Stimulated activated naive B cell treated with anti-CD40 and anti-IgM and Interleukin-4, amounts not matched to agents 10 μg/mL and 1 μg/mL and 100 μg/mL, for 72 hours (primary cell): ENCODE data around the gene SQSTM1.
"Not testable (repeated sequence)": the region's sequence is repeated elsewhere in the genome, so short reads cannot be mapped to it uniquely, and the experiment has no call there.

Experiments used
- ATAC-seq, 2 donors: fragments of 150-1000 bp; cut with Tn5 transposase; replicated peaks; 2 replicates each; pipeline ENCODE4 v1.10.0; 2021; ENCODE audit warnings: moderate library complexity in 1 of 2
- DNase-seq: peaks from one replicate; pipeline ENCODE4 v3.0.0; 2021
- H3K27ac Mint-ChIP-seq: one replicate; pipeline ENCODE4 v1.8.0; 2022; ENCODE audit warnings: mild to moderate bottlenecking, mixed read lengths
- H3K27me3 Mint-ChIP-seq, 2 donors: one replicate each; pipeline ENCODE4 v1.8.0; 2022; ENCODE audit warnings: mixed read lengths in 2 of 2
- H3K36me3 Mint-ChIP-seq, 2 donors: one replicate each; pipeline ENCODE4 v1.8.0; 2022; ENCODE audit warnings: mixed read lengths in 2 of 2, mild to moderate bottlenecking in 1 of 2
- H3K4me1 Mint-ChIP-seq, 2 donors: one replicate each; pipeline ENCODE4 v1.8.0; 2022; ENCODE audit warnings: mixed read lengths in 2 of 2, mild to moderate bottlenecking in 1 of 2
- H3K4me3 Mint-ChIP-seq, 2 donors: one replicate each; pipeline ENCODE4 v1.8.0; 2022; ENCODE audit warnings: mild to moderate bottlenecking in 2 of 2, mixed read lengths in 2 of 2, moderate library complexity in 1 of 2
- H3K9me3 Mint-ChIP-seq, 2 donors: one replicate each; pipeline ENCODE4 v1.8.0; 2022; ENCODE audit warnings: mixed read lengths in 2 of 2, mild to moderate bottlenecking in 1 of 2

Gene SQSTM1

GRCh38 chr5:179788193-179788854, 32.4 kb upstream of the SQSTM1 start:
- no peak overlapping the region for H3K27ac Mint-ChIP-seq
- peaks cover 6 to 15% of the 10 kb centered on the region in 2 donors for H3K36me3 Mint-ChIP-seq
- no peak for ATAC-seq
- no peak overlapping the region for H3K4me3 Mint-ChIP-seq
- H3K27me3 Mint-ChIP-seq, result no peaks in the 10 kb centered on the region
- peaks cover 0 to 2% of the 10 kb centered on the region in 2 donors for H3K9me3 Mint-ChIP-seq
- DNase-seq, result no peak
- H3K4me1 Mint-ChIP-seq, result peaks cover 16 to 19% of the 10 kb centered on the region in 2 donors

- not testable (repeated sequence) for H3K9me3 Mint-ChIP-seq, ATAC-seq, DNase-seq, H3K27me3 Mint-ChIP-seq, H3K4me3 Mint-ChIP-seq, H3K27ac Mint-ChIP-seq
- H3K4me1 Mint-ChIP-seq, result peaks cover 25 to 29% of the 10 kb centered on the region in 2 donors
- H3K36me3 Mint-ChIP-seq, result peaks cover 6 to 15% of the 10 kb centered on the region in 2 donors
These were observed 31.4 kb upstream of the SQSTM1 start for GRCh38 chr5:179789278-179789677.

- Mint-ChIP-seq H3K4me1 (peaks cover 31 to 47% of the 10 kb centered on the region in 2 donors), H3K36me3 (peaks cover 8 to 15% of the 10 kb centered on the region in 2 donors), H3K27ac (peak overlapping the region; percentile 47), H3K4me3 (no peak overlapping the region), H3K9me3 (peaks cover 0 to 2% of the 10 kb centered on the region in 2 donors), H3K27me3 (no peaks in the 10 kb centered on the region)
- ATAC-seq (no peak), DNase-seq (no peak)
These were observed 28.7 kb upstream of the SQSTM1 start for GRCh38 chr5:179791881-179792611.

DNA sequence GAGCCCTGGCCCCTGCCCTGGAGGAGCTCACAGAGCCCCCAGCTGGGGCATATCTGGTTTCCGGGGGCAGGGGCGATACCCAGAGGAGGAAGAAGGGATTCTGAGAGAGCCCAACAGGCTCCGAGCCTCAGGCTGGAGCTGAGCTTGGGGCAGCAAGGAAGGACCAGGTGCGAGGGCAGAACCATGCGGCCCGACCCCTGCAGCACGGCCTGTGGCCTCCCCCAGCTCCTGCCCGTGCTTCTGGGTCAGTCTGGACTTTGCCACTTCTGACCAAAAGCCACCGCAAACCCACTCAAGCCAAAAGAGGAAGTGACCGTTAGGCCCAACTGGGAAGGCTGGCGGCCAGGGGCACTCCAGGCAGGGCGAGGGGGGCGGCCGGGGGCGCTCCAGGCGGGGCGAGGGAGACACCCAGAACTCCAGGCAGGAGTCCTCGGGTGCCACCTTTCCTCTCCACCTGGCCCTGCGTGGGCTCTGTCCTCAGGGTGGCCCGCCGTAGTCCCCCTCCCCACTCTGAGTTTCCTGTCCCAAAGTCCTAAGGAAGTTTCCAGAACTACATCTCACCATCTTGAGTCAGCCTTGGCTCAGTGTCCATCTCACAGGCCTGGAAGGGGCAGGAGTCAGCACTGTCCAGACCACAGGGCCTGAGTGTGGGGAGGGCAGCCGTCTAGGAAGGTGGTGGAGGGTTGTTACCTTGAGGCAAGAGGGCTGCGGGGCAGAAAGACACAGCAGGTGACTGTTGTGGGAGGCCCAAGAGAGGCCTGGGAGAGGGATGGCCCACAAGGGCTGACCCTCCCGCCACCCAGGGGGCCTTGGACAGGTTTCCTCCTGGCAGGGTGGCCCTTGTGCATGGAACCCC, 27.9 kb upstream of the SQSTM1 start:
- ATAC-seq (no peak), DNase-seq (no peak)
- peaks cover 32 to 51% of the 10 kb centered on the region in 2 donors for H3K4me1 Mint-ChIP-seq
- H3K4me3 Mint-ChIP-seq, result peak overlapping the region; percentile 46 to 55
- H3K9me3 Mint-ChIP-seq, result peaks cover 0 to 2% of the 10 kb centered on the region in 2 donors
- H3K27me3 Mint-ChIP-seq, result no peaks in the 10 kb centered on the region
- peak overlapping the region; percentile 80 for H3K27ac Mint-ChIP-seq
- H3K36me3 Mint-ChIP-seq, result peaks cover 14 to 19% of the 10 kb centered on the region in 2 donors

DNA sequence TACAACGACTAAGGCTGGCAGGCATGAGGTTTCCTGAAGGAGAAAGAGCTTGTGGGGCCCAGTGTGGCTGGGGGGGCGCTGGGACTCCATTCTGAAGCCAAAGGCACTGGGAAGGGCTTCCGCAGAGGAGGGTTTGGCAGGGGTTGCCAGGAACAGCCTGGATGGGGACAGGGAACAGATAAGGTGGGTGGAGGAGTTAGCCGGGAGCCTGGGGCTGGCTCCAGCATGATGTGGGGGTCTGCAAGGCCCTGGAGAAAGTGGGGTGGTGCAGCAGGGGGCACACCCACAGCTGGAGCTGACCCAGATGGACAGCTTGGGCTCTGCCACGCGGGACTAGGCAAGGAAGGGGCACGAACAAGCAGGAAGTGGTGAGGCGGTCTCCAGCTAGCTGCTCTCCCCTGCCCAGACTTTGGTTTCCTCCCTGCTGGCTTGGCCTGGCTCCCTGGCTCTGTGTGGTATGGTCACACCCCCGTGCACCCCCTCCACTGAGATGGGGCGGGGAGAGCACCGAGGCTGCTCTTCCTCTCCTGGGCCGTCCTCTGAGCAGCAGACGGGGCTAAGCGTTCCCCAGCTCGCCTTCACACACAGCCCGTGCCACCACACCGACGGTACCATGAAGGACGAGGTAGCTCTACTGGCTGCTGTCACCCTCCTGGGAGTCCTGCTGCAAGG, 27.1 kb upstream of the SQSTM1 start, which contains the start of gene LTC4S:
Gene LTC4S (plus strand): TSS at position 519 of the 672 bp plus-strand sequence. CDS start 95 bp downstream, at position 614.
- peak within 1 kb of the TSS; percentile 80 for H3K27ac Mint-ChIP-seq
- peak; percentile 40 to 55 for ATAC-seq
- H3K36me3 Mint-ChIP-seq, result peaks cover 16 to 22% of the 10 kb centered on the region in 2 donors
- H3K4me1 Mint-ChIP-seq, result peaks cover 32 to 51% of the 10 kb centered on the region in 2 donors
- peak within 1 kb of the TSS; percentile 52 to 55 for H3K4me3 Mint-ChIP-seq
- no peaks in the 10 kb centered on the region for H3K27me3 Mint-ChIP-seq
- DNase-seq, result peak; percentile 46
- H3K9me3 Mint-ChIP-seq, result peaks cover 0 to 2% of the 10 kb centered on the region in 2 donors

DNA sequence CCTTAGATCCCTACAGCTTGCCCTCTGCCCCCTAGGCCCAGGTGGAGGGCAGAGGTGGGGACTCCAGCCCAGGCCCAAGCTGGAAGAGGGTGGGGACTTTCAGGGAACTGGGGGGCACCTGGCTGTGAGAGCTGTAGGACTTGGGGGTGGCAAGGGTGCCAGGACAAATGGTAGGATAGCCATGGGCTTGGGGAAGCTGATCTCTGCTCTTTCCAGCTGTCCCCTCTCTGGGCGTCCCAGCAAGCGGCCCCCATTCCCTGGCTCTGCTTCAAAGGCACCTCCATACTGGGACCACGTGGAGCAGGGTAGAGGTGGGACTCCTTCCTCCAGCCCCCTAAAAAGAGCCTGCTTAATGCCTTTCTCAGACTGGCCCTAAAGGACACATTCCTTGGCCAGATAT, 26.5 kb upstream of the SQSTM1 start:
- Mint-ChIP-seq H3K4me3 (no peak overlapping the region), H3K27me3 (no peaks in the 10 kb centered on the region), H3K9me3 (peaks cover 0 to 2% of the 10 kb centered on the region in 2 donors), H3K4me1 (peaks cover 32 to 51% of the 10 kb centered on the region in 2 donors), H3K27ac (peak overlapping the region; percentile 59), H3K36me3 (peaks cover 21 to 27% of the 10 kb centered on the region in 2 donors)
- DNase-seq (no peak), ATAC-seq (no peak)

DNA sequence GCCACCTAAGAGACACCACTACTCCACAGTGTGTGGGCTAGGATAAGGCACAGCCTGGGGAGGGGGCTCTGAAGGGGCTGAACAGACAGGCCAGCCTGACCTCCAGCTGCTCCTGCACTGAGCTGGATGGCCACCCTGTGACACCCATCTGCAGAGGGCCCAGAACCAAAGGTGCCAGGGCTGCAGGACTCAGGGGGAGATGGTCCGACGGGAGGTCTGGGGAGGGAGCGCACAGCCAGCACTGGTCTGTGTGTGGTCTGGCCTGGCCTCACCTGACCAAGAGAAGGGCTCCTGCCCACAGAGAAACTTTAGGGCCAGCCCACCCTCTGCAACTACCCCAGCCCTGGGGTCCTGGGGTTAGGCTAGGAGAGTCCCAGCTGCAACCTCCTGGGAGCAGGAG, 26.1 kb upstream of the SQSTM1 start:
- Mint-ChIP-seq H3K9me3 (no peaks in the 10 kb centered on the region), H3K27ac (peak overlapping the region; percentile 59), H3K4me1 (peaks cover 34 to 51% of the 10 kb centered on the region in 2 donors), H3K27me3 (no peaks in the 10 kb centered on the region), H3K36me3 (peaks cover 25 to 27% of the 10 kb centered on the region in 2 donors), H3K4me3 (peak overlapping the region; percentile 52)
- DNase-seq (no peak), ATAC-seq (no peak)

- Mint-ChIP-seq H3K4me3 (peak overlapping the region; percentile 52 to 80), H3K36me3 (peaks cover 28 to 31% of the 10 kb centered on the region in 2 donors), H3K27ac (peak overlapping the region; percentile 56), H3K27me3 (no peaks in the 10 kb centered on the region), H3K4me1 (peaks cover 36 to 51% of the 10 kb centered on the region in 2 donors), H3K9me3 (no peaks in the 10 kb centered on the region)
- ATAC-seq (peak; percentile 1 to 2), DNase-seq (no peak)
These were observed 25.4 kb upstream of the SQSTM1 start for GRCh38 chr5:179795049-179795862.

- Mint-ChIP-seq H3K9me3 (no peaks in the 10 kb centered on the region), H3K27me3 (no peaks in the 10 kb centered on the region), H3K4me3 (peak overlapping the region; percentile 80 to 81), H3K27ac (peak overlapping the region; percentile 37), H3K4me1 (peaks cover 34 to 51% of the 10 kb centered on the region in 2 donors), H3K36me3 (peaks cover 29 to 31% of the 10 kb centered on the region in 2 donors)
- DNase-seq (peak; percentile 72), ATAC-seq (peak; percentile 75 to 85)
These were observed 24.6 kb upstream of the SQSTM1 start for GRCh38 chr5:179795863-179796833.

DNA sequence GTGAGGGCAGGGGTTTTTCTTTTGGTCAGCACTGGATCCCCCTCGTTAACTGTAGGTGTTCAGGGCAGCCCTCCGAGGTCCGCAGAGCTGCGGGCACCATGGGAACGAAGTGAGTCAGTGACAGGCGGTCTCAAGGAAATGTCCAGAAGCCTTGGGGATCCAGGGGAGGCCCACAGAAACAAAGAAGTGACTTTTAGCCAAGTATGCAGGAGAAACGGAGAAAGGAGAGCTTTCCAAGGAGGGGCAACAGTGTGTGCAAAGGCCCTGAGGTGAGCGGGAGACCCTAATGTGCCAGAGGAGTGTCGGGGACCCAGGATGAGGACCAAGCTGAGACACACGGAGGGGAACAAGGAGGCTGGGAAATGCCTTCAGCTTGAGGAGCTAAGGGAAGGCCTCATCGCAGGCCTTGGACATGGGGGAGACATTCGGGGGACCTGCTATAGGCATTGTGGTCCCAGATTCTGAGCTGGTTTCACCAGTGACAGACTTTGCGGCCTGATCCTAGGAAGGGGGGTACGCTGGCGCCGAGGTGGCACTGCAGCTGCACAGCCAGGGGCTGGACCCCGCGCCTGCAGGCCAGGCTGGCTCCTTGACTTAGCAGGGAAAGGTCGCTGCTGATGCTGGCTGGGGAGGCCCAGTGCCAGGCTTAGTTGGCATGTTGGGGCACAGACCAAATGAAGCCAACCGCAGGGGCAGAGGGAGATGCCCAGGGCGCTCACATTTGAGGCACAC, 23.7 kb upstream of the SQSTM1 start:
- peak overlapping the region; percentile 80 to 81 for H3K4me3 Mint-ChIP-seq
- DNase-seq (no peak), ATAC-seq (no peak)
- peaks cover 35 to 38% of the 10 kb centered on the region in 2 donors for H3K36me3 Mint-ChIP-seq
- peaks cover 38 to 51% of the 10 kb centered on the region in 2 donors for H3K4me1 Mint-ChIP-seq
- peak overlapping the region; percentile 84 for H3K27ac Mint-ChIP-seq
- no peaks in the 10 kb centered on the region for H3K9me3 Mint-ChIP-seq
- no peaks in the 10 kb centered on the region for H3K27me3 Mint-ChIP-seq

DNA sequence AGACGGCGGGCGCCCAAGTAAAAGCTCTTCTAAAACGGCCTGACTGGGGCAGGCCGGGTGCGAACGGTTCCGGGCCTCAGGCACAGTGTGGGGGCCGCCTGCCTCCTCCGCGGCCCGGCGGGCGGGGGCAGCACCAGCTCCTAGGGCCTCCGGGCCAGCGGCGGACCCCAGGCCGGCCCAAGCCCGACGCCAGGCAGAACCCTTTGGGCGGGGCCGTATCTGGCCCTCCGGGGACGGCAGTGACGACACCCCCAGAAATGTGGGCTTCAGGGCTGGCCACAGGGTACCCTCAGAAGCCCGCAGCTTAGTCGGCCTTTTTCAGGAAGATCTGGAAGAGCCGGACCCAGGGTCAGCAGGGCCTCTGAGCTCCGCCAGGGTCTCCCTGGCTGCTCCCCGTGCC, 23.0 kb upstream of the SQSTM1 start:
- no peaks in the 10 kb centered on the region for H3K9me3 Mint-ChIP-seq
- DNase-seq (no peak), ATAC-seq (no peak)
- H3K4me3 Mint-ChIP-seq, result no peak overlapping the region
- H3K27me3 Mint-ChIP-seq, result no peaks in the 10 kb centered on the region
- H3K27ac Mint-ChIP-seq, result no peak overlapping the region
- H3K36me3 Mint-ChIP-seq, result peaks cover 32 to 40% of the 10 kb centered on the region in 2 donors
- H3K4me1 Mint-ChIP-seq, result peaks cover 38 to 51% of the 10 kb centered on the region in 2 donors
